Measurements from ENCODE around the gene ZDHHC14. TPM values are rescaled to one million over a fixed set of nuclear protein-coding genes. Genes with fewer than 3 reads are reported as not detected.

Gene ZDHHC14
- total and polyA plus RNA-seq, 4 donors, result 4.3 to 18.3 (median 8.9) TPM

DNA sequence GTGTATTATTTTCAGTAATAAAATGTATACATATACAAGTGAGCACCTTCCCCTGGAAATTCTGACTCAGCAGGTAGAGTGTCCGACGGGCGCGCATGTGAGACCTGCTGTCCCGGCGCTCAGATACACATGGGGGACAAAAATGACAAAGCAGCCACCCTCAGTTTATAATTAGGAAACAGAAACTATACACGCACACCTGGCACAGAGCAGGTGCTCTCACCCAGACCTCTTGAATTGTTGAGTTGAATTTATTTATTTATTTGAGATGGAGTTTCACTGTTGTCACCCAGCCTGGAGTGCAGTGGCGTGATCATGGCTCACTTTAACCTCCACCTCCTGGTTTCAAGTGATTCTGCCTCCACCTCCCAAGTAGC is 180.4 kb downstream of the ZDHHC14 start:
- DNase-seq, result peak in 1 of 3 donors; percentile 7
- H3K4me3 ChIP-seq, result no peak overlapping the region
- 94 to 96% methylated on average over 8 of the region's 8 CpGs for WGBS, 2 donors
- no peak overlapping the region for H3K27ac ChIP-seq (ENCODE audit: low read depth in 1 of 2, low read length in 1 of 2)
- peaks cover 0 to 6% (median 3%) of the 10 kb centered on the region in 4 donors for H3K36me3 ChIP-seq (ENCODE audit: control insufficient read depth in 4 of 4, insufficient read depth in 4 of 4, low read length in 4 of 4)
- no peak overlapping the region for H3K9ac ChIP-seq (ENCODE audit: insufficient read depth in 1 of 2, low read length in 2 of 2)
- H3K4me1 ChIP-seq (ENCODE audit: control insufficient read depth in 5 of 5, insufficient read depth in 5 of 5, low read length in 5 of 5), result no peaks in the 10 kb centered on the region
- H3K27me3 ChIP-seq (ENCODE audit: control insufficient read depth in 3 of 3, insufficient read depth in 3 of 3, low read length in 2 of 3), result no peaks in the 10 kb centered on the region
- ATAC-seq (ENCODE audit: insufficient read depth, low FRiP score), result no peak
- no peaks in the 10 kb centered on the region for H3K9me3 ChIP-seq (ENCODE audit: control insufficient read depth in 4 of 4, insufficient read depth in 3 of 4, low read length in 3 of 4)
- TF ChIP-seq, protein P1, sequence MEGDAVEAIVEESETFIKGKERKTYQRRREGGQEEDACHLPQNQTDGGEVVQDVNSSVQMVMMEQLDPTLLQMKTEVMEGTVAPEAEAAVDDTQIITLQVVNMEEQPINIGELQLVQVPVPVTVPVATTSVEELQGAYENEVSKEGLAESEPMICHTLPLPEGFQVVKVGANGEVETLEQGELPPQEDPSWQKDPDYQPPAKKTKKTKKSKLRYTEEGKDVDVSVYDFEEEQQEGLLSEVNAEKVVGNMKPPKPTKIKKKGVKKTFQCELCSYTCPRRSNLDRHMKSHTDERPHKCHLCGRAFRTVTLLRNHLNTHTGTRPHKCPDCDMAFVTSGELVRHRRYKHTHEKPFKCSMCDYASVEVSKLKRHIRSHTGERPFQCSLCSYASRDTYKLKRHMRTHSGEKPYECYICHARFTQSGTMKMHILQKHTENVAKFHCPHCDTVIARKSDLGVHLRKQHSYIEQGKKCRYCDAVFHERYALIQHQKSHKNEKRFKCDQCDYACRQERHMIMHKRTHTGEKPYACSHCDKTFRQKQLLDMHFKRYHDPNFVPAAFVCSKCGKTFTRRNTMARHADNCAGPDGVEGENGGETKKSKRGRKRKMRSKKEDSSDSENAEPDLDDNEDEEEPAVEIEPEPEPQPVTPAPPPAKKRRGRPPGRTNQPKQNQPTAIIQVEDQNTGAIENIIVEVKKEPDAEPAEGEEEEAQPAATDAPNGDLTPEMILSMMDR (IDR thresholded peaks at IDR 0.05; ENCODE audit: control extremely low read depth, extremely low read depth), result no peak

DNA sequence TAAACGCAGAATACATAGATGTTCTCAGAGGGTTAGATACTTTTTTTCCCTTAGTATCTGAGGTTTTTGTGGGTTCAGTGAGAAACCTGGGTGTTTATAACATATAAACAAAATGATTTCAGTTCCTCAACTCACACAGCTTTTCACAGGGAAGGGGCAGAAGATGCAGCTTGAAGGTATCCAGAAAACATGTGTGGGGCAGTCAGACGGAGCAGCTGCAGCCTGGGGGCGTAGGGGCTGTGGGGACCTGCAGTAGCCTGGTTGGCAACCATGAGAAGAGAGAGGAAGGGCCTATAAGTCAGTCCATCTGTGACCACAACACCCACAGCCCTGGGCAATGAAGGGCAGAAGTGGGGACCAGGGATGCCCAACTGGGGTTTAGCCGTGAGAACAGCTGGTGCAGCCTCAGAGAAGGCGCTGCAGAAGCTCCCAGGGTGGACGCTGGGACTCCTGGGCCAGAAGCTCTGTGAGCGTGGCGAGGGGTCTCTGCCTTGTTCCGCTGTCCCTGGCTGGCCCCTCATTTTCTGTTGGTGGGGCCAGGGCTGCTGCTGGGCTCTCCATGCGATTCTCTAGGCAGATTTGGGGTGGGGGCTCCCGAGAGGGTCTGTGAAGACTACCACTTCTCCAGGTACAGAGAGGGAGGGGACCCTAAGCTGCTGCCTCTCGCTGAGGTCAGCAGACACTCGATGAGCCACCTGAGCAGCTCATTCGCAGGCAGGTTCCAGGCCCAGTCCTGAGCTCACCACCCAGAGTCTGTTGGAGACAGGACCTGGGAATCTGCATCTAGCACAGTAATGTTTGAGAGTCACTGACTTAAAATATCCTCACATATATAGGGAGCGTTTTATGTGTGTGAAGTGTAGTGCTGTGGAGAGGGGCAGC is 181.2 kb downstream of the ZDHHC14 start:
- H3K9me3 ChIP-seq (ENCODE audit: control insufficient read depth in 4 of 4, insufficient read depth in 3 of 4, low read length in 3 of 4), result no peaks in the 10 kb centered on the region
- H3K36me3 ChIP-seq (ENCODE audit: control insufficient read depth in 4 of 4, insufficient read depth in 4 of 4, low read length in 4 of 4), result peaks cover 0 to 6% (median 3%) of the 10 kb centered on the region in 4 donors
- no peak overlapping the region for H3K9ac ChIP-seq (ENCODE audit: insufficient read depth in 1 of 2, low read length in 2 of 2)
- peak in 1 of 3 donors; percentile 8 for DNase-seq
- no peak overlapping the region for H3K27ac ChIP-seq (ENCODE audit: low read depth in 1 of 2, low read length in 1 of 2)
- WGBS, 2 donors, result 89 to 92% methylated on average over 15 of the region's 15 CpGs
- H3K4me3 ChIP-seq, result no peak overlapping the region
- no peak for ATAC-seq (ENCODE audit: insufficient read depth, low FRiP score)
- TF ChIP-seq, protein P1 (IDR thresholded peaks at IDR 0.05; ENCODE audit: control extremely low read depth, extremely low read depth), result no peak
- no peaks in the 10 kb centered on the region for H3K4me1 ChIP-seq (ENCODE audit: control insufficient read depth in 5 of 5, insufficient read depth in 5 of 5, low read length in 5 of 5)
- H3K27me3 ChIP-seq (ENCODE audit: control insufficient read depth in 3 of 3, insufficient read depth in 3 of 3, low read length in 2 of 3), result no peaks in the 10 kb centered on the region

DNA sequence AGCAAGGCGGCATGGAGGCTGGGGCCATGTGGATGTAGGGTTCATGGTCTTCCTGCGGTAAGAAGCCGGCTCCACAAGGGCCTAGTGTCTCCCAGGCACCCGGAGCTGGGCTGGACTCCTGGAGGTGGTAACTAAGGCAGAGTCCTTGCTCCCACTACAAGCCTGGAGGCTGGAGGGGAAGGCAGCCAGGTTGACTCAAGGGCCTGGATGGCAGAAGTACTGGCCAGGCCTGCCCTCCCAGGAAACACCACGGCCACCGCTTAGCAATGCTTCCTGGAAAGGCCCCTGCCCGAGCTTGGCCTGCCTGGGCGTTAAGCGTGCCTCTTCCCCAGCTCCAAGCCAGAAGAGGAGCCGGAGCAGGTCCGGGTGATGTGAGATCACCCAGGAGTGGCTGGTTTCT is 182.0 kb downstream of the ZDHHC14 start:
- Histone ChIP-seq H3K27ac (ENCODE audit: low read depth in 1 of 2, low read length in 1 of 2) (no peak overlapping the region), H3K36me3 (ENCODE audit: control insufficient read depth in 4 of 4, insufficient read depth in 4 of 4, low read length in 4 of 4) (peaks cover 0 to 6% (median 3%) of the 10 kb centered on the region in 4 donors), H3K9ac (ENCODE audit: insufficient read depth in 1 of 2, low read length in 2 of 2) (no peak overlapping the region), H3K4me1 (ENCODE audit: control insufficient read depth in 5 of 5, insufficient read depth in 5 of 5, low read length in 5 of 5) (no peaks in the 10 kb centered on the region), H3K4me3 (no peak overlapping the region), H3K27me3 (ENCODE audit: control insufficient read depth in 3 of 3, insufficient read depth in 3 of 3, low read length in 2 of 3) (no peaks in the 10 kb centered on the region), H3K9me3 (ENCODE audit: control insufficient read depth in 4 of 4, insufficient read depth in 3 of 4, low read length in 3 of 4) (no peaks in the 10 kb centered on the region)
- peak in 1 of 3 donors; percentile 8 for DNase-seq
- 85 to 92% methylated on average over 11 of the region's 11 CpGs for WGBS, 2 donors
- no peak for ATAC-seq (ENCODE audit: insufficient read depth, low FRiP score)
- TF ChIP-seq, protein P1 (IDR thresholded peaks at IDR 0.05; ENCODE audit: control extremely low read depth, extremely low read depth), result no peak

Measured in lung (tissue), 12 donors.